ENCODE data around the gene TTBK1.

The TTBK1 gene

GRCh38 chr6:43254138-43254817 is 11.0 kb downstream of the TTBK1 start:
- Histone ChIP-seq H3K36me3 (ENCODE audit: control insufficient read depth in 2 of 2, insufficient read depth in 2 of 2, low read length in 2 of 2) (no peaks in the 10 kb centered on the region), H3K27ac (ENCODE audit: low read depth in 2 of 2, low read length in 2 of 2) (no peak overlapping the region), H3K4me1 (ENCODE audit: control insufficient read depth in 2 of 2, insufficient read depth in 2 of 2, low read length in 2 of 2) (peaks cover 0 to 5% of the 10 kb centered on the region in 2 donors), H3K9ac (ENCODE audit: low read depth in 1 of 2, low read length in 2 of 2) (no peak overlapping the region), H3K27me3 (ENCODE audit: control insufficient read depth in 2 of 2, insufficient read depth in 2 of 2, low read length in 2 of 2) (peaks cover 5 to 13% of the 10 kb centered on the region in 2 donors), H3K9me3 (ENCODE audit: control insufficient read depth in 2 of 2, low read length in 2 of 2) (no peaks in the 10 kb centered on the region), H3K4me3 (ENCODE audit: low read length in 2 of 2) (no peak overlapping the region)

GRCh38 chr6:43254846-43255245 is 11.6 kb downstream of the TTBK1 start:
- Histone ChIP-seq H3K27me3 (ENCODE audit: control insufficient read depth in 2 of 2, insufficient read depth in 2 of 2, low read length in 2 of 2) (peaks cover 5 to 13% of the 10 kb centered on the region in 2 donors), H3K4me3 (ENCODE audit: low read length in 2 of 2) (no peak overlapping the region), H3K9ac (ENCODE audit: low read depth in 1 of 2, low read length in 2 of 2) (no peak overlapping the region), H3K4me1 (ENCODE audit: control insufficient read depth in 2 of 2, insufficient read depth in 2 of 2, low read length in 2 of 2) (peaks cover 0 to 5% of the 10 kb centered on the region in 2 donors), H3K36me3 (ENCODE audit: control insufficient read depth in 2 of 2, insufficient read depth in 2 of 2, low read length in 2 of 2) (no peaks in the 10 kb centered on the region), H3K27ac (ENCODE audit: low read depth in 2 of 2, low read length in 2 of 2) (no peak overlapping the region), H3K9me3 (ENCODE audit: control insufficient read depth in 2 of 2, low read length in 2 of 2) (no peaks in the 10 kb centered on the region)

- peaks cover 0 to 5% of the 10 kb centered on the region in 2 donors for H3K4me1 ChIP-seq (ENCODE audit: control insufficient read depth in 2 of 2, insufficient read depth in 2 of 2, low read length in 2 of 2)
- H3K27ac ChIP-seq (ENCODE audit: low read depth in 2 of 2, low read length in 2 of 2) = no peak overlapping the region
- no peak overlapping the region for H3K9ac ChIP-seq (ENCODE audit: low read depth in 1 of 2, low read length in 2 of 2)
- H3K27me3 ChIP-seq (ENCODE audit: control insufficient read depth in 2 of 2, insufficient read depth in 2 of 2, low read length in 2 of 2) = peaks cover 3 to 13% of the 10 kb centered on the region in 2 donors
- H3K4me3 ChIP-seq (ENCODE audit: low read length in 2 of 2) = no peak overlapping the region
- no peaks in the 10 kb centered on the region for H3K36me3 ChIP-seq (ENCODE audit: control insufficient read depth in 2 of 2, insufficient read depth in 2 of 2, low read length in 2 of 2)
- H3K9me3 ChIP-seq (ENCODE audit: control insufficient read depth in 2 of 2, low read length in 2 of 2) = no peaks in the 10 kb centered on the region
Observed at GRCh38 chr6:43255408-43256054, 12.2 kb downstream of the TTBK1 start.

GRCh38 chr6:43256670-43257366 is 13.5 kb downstream of the TTBK1 start:
- Histone ChIP-seq H3K9ac (ENCODE audit: low read depth in 1 of 2, low read length in 2 of 2) (no peak overlapping the region), H3K36me3 (ENCODE audit: control insufficient read depth in 2 of 2, insufficient read depth in 2 of 2, low read length in 2 of 2) (no peaks in the 10 kb centered on the region), H3K27ac (ENCODE audit: low read depth in 2 of 2, low read length in 2 of 2) (no peak overlapping the region), H3K4me3 (ENCODE audit: low read length in 2 of 2) (no peak overlapping the region), H3K9me3 (ENCODE audit: control insufficient read depth in 2 of 2, low read length in 2 of 2) (no peaks in the 10 kb centered on the region), H3K4me1 (ENCODE audit: control insufficient read depth in 2 of 2, insufficient read depth in 2 of 2, low read length in 2 of 2) (no peaks in the 10 kb centered on the region), H3K27me3 (ENCODE audit: control insufficient read depth in 2 of 2, insufficient read depth in 2 of 2, low read length in 2 of 2) (peaks cover 2 to 8% of the 10 kb centered on the region in 2 donors)

- Histone ChIP-seq H3K9me3 (ENCODE audit: control insufficient read depth in 2 of 2, low read length in 2 of 2) (no peaks in the 10 kb centered on the region), H3K27me3 (ENCODE audit: control insufficient read depth in 2 of 2, insufficient read depth in 2 of 2, low read length in 2 of 2) (peaks cover 0 to 6% of the 10 kb centered on the region in 2 donors), H3K27ac (ENCODE audit: low read depth in 2 of 2, low read length in 2 of 2) (no peak overlapping the region), H3K4me3 (ENCODE audit: low read length in 2 of 2) (no peak overlapping the region), H3K9ac (ENCODE audit: low read depth in 1 of 2, low read length in 2 of 2) (no peak overlapping the region), H3K36me3 (ENCODE audit: control insufficient read depth in 2 of 2, insufficient read depth in 2 of 2, low read length in 2 of 2) (no peaks in the 10 kb centered on the region), H3K4me1 (ENCODE audit: control insufficient read depth in 2 of 2, insufficient read depth in 2 of 2, low read length in 2 of 2) (peaks cover 0 to 3% of the 10 kb centered on the region in 2 donors)
Observed at GRCh38 chr6:43257367-43258145, 14.3 kb downstream of the TTBK1 start.

GRCh38 chr6:43258180-43258579 is 14.9 kb downstream of the TTBK1 start:
- H3K4me1 ChIP-seq (ENCODE audit: control insufficient read depth in 2 of 2, insufficient read depth in 2 of 2, low read length in 2 of 2) = peaks cover under 1 to 3% of the 10 kb centered on the region in 2 donors
- no peaks in the 10 kb centered on the region for H3K36me3 ChIP-seq (ENCODE audit: control insufficient read depth in 2 of 2, insufficient read depth in 2 of 2, low read length in 2 of 2)
- no peak overlapping the region for H3K27ac ChIP-seq (ENCODE audit: low read depth in 2 of 2, low read length in 2 of 2)
- no peak overlapping the region for H3K4me3 ChIP-seq (ENCODE audit: low read length in 2 of 2)
- peaks cover 0 to 2% of the 10 kb centered on the region in 2 donors for H3K27me3 ChIP-seq (ENCODE audit: control insufficient read depth in 2 of 2, insufficient read depth in 2 of 2, low read length in 2 of 2)
- no peaks in the 10 kb centered on the region for H3K9me3 ChIP-seq (ENCODE audit: control insufficient read depth in 2 of 2, low read length in 2 of 2)
- H3K9ac ChIP-seq (ENCODE audit: low read depth in 1 of 2, low read length in 2 of 2) = no peak overlapping the region

GRCh38 chr6:43258807-43259686 is 15.8 kb downstream of the TTBK1 start:
- H3K9ac ChIP-seq (ENCODE audit: low read depth in 1 of 2, low read length in 2 of 2) = no peak overlapping the region
- no peaks in the 10 kb centered on the region for H3K9me3 ChIP-seq (ENCODE audit: control insufficient read depth in 2 of 2, low read length in 2 of 2)
- H3K4me1 ChIP-seq (ENCODE audit: control insufficient read depth in 2 of 2, insufficient read depth in 2 of 2, low read length in 2 of 2) = peaks cover 2 to 3% of the 10 kb centered on the region in 2 donors
- no peaks in the 10 kb centered on the region for H3K36me3 ChIP-seq (ENCODE audit: control insufficient read depth in 2 of 2, insufficient read depth in 2 of 2, low read length in 2 of 2)
- no peak overlapping the region for H3K27ac ChIP-seq (ENCODE audit: low read depth in 2 of 2, low read length in 2 of 2)
- H3K27me3 ChIP-seq (ENCODE audit: control insufficient read depth in 2 of 2, insufficient read depth in 2 of 2, low read length in 2 of 2) = no peaks in the 10 kb centered on the region
- no peak overlapping the region for H3K4me3 ChIP-seq (ENCODE audit: low read length in 2 of 2)

- Histone ChIP-seq H3K9ac (ENCODE audit: low read depth in 1 of 2, low read length in 2 of 2) (no peak overlapping the region), H3K4me1 (ENCODE audit: control insufficient read depth in 2 of 2, insufficient read depth in 2 of 2, low read length in 2 of 2) (peaks cover 2 to 3% of the 10 kb centered on the region in 2 donors), H3K4me3 (ENCODE audit: low read length in 2 of 2) (no peak overlapping the region), H3K9me3 (ENCODE audit: control insufficient read depth in 2 of 2, low read length in 2 of 2) (no peaks in the 10 kb centered on the region), H3K36me3 (ENCODE audit: control insufficient read depth in 2 of 2, insufficient read depth in 2 of 2, low read length in 2 of 2) (no peaks in the 10 kb centered on the region), H3K27me3 (ENCODE audit: control insufficient read depth in 2 of 2, insufficient read depth in 2 of 2, low read length in 2 of 2) (no peaks in the 10 kb centered on the region), H3K27ac (ENCODE audit: low read depth in 2 of 2, low read length in 2 of 2) (no peak overlapping the region)
Observed at GRCh38 chr6:43260791-43261190, 17.5 kb downstream of the TTBK1 start.

- Histone ChIP-seq H3K9ac (ENCODE audit: low read depth in 1 of 2, low read length in 2 of 2) (no peak overlapping the region), H3K9me3 (ENCODE audit: control insufficient read depth in 2 of 2, low read length in 2 of 2) (no peaks in the 10 kb centered on the region), H3K4me3 (ENCODE audit: low read length in 2 of 2) (no peak overlapping the region), H3K36me3 (ENCODE audit: control insufficient read depth in 2 of 2, insufficient read depth in 2 of 2, low read length in 2 of 2) (no peaks in the 10 kb centered on the region), H3K27me3 (ENCODE audit: control insufficient read depth in 2 of 2, insufficient read depth in 2 of 2, low read length in 2 of 2) (no peaks in the 10 kb centered on the region), H3K4me1 (ENCODE audit: control insufficient read depth in 2 of 2, insufficient read depth in 2 of 2, low read length in 2 of 2) (peaks cover 2 to 3% of the 10 kb centered on the region in 2 donors), H3K27ac (ENCODE audit: low read depth in 2 of 2, low read length in 2 of 2) (no peak overlapping the region)
Observed at GRCh38 chr6:43261198-43261597, 17.9 kb downstream of the TTBK1 start.

Data from mucosa of rectum (tissue), 2 donors.